Stimulated activated CD8-positive, alpha-beta memory T cell treated with anti-CD3 and anti-CD28 coated beads, Interleukin-15, amount 100 ng/mL, for 48 hours (primary cell): ENCODE data around the gene GRK5.
A peak's percentile ranks its signal among the peaks of the same experiment; 100 is the strongest.
"Not testable (repeated sequence)": the region's sequence is repeated elsewhere in the genome, so short reads cannot be mapped to it uniquely, and the experiment has no call there.

Source experiments
- DNase-seq, 2 donors: peaks; one replicate each; pipeline ENCODE4 v3.0.0-alpha.2; 2020; ENCODE audit warnings: low read depth in 2 of 2

GRK5 gene

DNA sequence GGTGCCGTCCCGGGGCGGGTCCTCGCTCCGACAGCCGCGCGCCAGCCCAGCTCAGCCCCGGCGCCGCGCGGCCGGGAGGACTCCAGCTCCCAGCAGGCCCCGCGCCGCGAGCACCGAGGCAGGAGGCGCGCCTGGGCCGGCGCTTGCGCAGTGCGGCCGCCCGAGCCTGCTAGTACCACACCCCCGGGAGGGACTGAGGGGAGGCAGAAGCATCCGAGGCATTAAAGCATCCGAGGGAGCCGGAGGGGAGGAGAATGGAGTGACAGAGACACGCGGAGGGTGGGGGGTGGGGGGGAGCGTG is at the start of gene GRK5:
Gene GRK5, plus strand, starts transcription at position 206 of the 301 bp plus-strand sequence. CDS start 347 bp downstream, outside the sequence.
- DNase-seq: peak; percentile 96

- no peak for DNase-seq
Observed at GRCh38 chr10:119159332-119159731, 48.0 kb upstream of the GRK5 start.

DNA sequence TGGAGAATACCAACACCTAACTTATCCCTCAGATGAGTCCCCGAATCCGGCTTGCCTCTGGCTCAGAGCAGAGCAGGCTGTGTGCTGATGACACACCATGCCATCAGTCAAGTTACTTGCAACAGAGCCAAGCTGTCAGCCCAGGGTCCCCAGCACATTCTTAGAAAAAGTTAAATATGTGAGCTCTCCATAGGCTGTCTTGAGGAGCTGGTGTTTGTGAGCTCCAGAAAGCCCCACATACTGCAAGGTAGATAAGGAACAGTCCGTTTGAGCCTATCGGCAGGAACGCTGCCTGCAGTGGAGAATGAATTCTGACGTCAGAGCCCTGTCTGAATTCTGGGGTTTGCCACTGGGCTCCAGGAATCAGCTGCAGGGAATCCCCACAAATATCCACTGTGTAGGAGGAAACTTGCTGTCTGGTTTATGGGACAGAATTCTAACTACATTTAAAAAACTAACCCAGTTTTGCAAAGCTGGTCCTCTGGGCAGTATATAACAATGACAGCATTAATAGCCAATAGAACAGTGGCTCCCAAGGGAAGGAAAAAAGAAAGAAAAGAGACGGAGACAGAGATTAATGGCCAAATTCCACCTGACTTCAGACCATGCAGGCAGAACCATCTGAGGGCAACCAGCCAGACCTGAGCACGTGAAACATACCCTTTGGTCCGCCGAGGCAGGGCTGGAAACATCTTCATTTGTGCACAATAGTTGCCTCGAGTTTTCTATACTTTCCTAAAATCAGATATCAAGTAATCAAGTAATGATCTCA is 45.5 kb upstream of the GRK5 start:
- DNase-seq: no peak

DNA sequence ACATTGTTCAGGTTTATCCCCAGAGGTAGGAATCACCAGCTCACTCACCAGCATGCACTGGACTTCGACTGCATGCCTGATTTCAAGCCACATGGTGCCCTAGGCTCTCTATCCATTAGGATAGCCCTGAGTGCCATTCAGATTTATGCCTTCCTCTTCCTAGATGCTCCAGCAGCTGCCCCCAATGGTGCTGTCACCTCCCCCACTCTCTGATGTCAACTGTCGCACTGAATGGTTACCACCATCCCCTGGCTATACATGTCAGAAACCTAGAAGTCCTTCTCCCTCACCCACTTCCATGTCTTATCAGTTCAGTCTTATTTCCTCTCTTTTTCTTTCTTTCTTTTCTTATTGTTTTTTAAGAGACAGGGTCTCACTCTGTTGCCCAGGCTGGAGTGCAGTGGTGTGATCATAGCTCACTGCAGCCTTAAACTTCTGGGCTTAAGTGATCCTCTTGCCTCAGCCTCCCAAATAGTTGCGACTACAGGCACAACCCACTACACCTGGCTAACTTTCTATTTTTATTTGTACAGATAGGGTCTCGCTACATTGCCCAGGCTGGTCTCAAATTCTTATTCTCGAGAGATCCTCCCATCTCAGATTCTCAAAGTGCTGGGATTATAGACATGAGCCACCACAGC is 44.8 kb upstream of the GRK5 start:
- no peak for DNase-seq

GRCh38 chr10:119165171-119166117 is 41.9 kb upstream of the GRK5 start, which contains the start of gene SFXN4:
TSS of gene SFXN4 (minus strand) at chr10:119165714. CDS start at chr10:119165647, 67 bp downstream.
- DNase-seq: peak; percentile 73 to 74

GRCh38 chr10:119166118-119166500 is 41.3 kb upstream of the GRK5 start:
- no peak for DNase-seq

GRCh38 chr10:119166564-119166963 is 40.8 kb upstream of the GRK5 start:
- no peak for DNase-seq

- no peak for DNase-seq
Observed at GRCh38 chr10:119167041-119167440, 40.3 kb upstream of the GRK5 start.

DNA sequence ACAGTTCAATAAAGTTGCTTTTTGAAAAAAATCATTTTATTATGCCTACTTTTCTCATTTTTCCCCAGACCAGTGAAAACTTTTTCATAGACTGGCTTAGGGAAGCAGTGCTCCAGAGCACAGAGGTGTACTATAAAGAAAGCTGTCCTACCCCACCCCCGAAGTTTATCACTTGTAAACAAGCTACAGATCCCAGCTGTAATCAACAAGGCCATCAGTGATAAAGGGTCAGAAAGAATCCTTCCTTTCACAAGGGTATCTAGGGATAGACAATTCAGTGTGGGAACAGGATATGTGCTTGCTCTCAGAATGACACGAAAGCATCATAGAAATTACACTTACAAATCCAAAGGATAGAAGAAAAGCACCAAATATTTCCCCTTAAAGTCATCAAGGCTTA is 33.3 kb upstream of the GRK5 start:
- DNase-seq: no peak

GRCh38 chr10:119176166-119176565 is 31.2 kb upstream of the GRK5 start:
- no peak for DNase-seq

- peak in 1 of 2 donors; percentile 32 for DNase-seq
Observed at GRCh38 chr10:119177708-119178371, 29.5 kb upstream of the GRK5 start.

GRCh38 chr10:119178372-119179119 is 28.8 kb upstream of the GRK5 start, which contains the start of gene PRDX3:
TSS of gene PRDX3 (minus strand) at chr10:119178812. CDS start at chr10:119178790, 22 bp downstream.
- peak; percentile 90 to 92 for DNase-seq

DNA sequence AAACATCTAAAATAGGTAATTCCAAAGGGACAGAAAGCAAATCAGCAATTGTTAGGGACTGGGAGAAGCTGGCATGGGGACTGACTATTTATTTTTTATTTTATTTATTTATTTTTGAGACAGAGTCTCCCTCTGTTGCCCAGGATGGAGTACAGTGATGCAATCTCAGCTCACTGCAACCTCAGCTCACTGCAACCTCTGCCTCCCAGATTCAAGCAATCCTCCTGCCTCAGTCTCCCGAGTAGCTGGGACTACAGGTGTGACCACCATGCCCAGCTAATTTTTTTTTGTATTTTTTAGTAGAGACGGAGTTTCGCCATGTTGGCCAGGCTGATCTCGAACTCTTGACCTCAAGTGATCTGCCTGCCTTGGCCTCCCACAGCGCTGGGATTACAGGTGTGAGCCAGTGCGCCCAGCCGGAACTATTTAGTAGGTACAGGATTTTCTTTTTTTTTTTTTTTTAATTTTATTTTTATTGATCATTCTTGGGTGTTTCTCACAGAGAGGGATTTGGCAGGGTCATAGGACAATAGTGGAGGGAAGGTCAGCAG is 26.4 kb upstream of the GRK5 start:
- DNase-seq: not testable (repeated sequence)

- no peak for DNase-seq
Observed at GRCh38 chr10:119183664-119184412, 23.5 kb upstream of the GRK5 start.

DNA sequence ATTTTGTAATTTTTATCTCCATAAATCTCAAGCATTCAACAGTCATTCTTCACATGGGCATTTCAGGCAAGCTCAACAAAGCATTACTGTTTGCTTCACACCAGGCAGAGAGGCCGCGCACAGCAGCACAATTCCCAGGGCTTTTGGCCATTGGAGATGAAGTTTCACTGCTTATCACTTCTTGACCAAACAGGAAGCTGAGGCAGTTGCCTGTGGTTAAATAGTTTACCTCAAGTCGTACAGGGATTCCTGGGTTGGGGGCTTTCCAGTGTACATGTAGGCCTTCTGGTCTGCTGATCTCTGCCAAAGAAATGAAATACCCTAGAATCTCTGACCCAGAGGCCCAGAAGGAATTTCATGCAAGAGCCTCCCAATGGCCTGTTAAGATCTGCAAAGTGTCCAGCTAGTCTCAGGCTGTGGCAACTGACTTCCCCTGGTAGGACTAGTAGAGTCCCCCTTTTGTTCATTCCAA is 17.5 kb upstream of the GRK5 start:
- DNase-seq: no peak

DNA sequence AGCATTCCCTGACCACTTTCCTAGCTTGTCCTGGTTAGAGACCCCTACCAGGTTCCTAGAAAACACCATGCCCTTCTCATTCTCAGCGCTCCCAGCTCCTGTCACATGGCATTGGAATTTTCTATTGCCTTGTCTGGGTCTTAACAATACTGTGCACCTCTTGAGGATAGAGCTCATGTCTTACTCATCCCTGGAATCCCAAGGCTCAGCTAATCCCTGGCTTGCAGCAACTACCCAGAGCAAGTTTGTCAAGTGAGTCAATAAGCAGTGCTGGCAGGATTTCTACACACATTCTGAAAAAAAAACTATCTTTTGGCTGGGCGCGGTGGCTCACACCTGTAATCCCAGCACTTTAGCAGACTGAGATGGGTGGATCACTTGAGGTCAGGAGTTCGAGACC is 17.0 kb upstream of the GRK5 start:
- DNase-seq: no peak

DNA sequence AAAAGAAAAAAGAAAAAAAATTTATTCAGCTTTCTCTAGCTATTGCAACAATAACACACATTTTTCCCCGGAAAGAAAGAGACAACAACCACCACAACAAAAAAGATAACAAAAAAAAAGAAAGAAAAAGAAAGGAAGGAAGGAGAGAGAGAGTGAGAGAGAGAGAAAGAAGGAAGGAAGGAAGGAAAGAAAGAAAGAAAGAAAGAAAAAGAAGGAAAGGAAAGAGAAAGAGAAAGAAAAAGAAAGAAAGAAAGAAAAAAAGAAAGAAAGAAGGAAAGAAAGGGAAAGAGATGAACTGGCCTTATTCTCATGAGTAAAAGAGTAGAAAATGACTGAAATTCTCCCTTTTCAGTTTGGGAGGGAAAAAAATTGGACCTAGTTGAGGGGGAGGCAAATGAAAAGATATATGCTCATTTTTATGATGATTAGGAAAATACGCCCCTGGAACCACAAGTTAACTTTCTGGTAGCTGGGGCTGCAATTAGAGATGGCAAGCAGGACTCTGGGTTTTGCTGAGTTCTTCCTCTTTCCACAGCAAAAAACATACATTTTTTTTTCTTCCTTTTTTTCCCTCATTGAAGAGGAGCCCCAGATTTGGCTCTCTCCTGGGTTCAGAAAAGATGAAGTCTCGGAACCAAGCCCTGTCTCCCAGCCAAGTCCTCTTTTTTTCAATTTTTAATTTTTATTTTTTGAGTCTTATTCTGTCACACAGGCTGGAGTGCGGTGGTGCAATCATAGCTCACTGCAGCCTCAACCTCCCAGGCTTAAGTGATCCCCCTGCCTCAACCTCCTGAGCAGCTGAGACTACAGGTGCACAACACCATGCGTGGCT is 16.2 kb upstream of the GRK5 start:
- no peak for DNase-seq

DNA sequence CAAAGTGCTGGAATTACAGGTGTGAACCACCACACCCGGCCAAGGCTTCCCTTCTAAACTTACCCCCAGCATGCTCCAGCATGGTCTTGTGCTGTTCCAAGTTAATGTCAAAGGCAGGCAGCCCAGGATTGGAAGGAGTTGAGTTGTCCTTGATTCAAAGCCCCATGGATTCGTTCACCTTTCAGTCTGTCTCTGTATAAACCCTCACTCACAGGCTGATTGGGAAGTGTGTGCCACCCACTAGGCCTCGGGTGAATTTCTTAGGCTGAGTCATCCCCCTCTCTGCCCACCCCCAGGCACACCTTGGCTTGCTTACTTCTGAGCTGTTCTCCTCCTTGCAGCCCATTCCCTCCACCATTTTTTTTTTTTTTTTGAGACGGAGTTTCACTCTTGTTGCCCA is 15.5 kb upstream of the GRK5 start:
- no peak for DNase-seq

- no peak for DNase-seq
Observed at GRCh38 chr10:119197921-119198320, 9.4 kb upstream of the GRK5 start.
